GM19025 (cell line): ENCODE data around the gene SLC8A2.
"Not testable (repeated sequence)": the region's sequence is repeated elsewhere in the genome, so short reads cannot be mapped to it uniquely, and the experiment has no call there.

ENCODE experiments used
- ATAC-seq: cut with Tn5 transposase; IDR thresholded peaks from one replicate; pipeline ENCODE4 v1.9.1; 2021; ENCODE audit warnings: mild to moderate bottlenecking, low read depth, moderate library complexity; ENCODE audit not compliant: unreplicated experiment

SLC8A2 gene

GRCh38 chr19:47389150-47389556 lies 82.5 kb downstream of the SLC8A2 start:
- no peak for ATAC-seq

DNA sequence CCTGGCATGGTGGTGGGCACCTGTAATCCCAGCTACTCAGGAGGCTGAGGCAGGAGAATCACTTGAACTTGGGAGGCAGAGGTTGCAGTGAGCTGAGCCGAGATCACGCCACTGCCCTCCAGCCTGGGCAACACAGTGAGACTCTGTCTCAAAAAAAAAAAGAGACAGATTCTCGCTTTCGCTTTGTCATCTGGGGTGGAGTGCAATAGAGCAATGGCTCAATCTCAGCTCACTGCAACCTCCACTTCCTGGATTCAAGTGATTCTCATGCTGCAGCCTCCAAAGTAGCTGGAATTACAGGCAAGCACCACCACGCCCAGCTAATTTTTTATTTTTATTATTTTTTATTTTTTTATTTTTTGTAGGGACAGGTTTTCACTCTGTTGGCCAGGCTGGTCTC lies 83.0 kb downstream of the SLC8A2 start:
- ATAC-seq, result not testable (repeated sequence)

DNA sequence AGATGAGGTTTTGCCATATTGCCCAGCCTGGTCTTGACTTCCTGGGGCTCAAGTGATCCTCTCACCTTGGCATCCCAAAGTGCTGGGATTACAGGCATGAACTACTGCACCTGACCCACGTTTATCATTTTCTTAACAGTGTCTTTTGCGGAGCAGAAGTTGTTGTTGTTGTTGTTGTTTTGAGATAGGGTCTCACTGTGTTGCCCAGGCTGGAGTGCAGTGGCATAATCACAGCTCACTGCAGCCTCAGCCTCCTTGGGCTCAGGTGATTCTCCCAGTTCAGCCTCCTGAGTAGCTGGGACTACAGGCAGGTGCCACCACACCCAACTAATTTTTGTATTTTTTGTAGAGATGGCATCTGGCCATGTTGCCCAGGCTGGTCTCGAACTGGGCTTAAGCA lies 84.1 kb downstream of the SLC8A2 start:
- ATAC-seq, result not testable (repeated sequence)

- not testable (repeated sequence) for ATAC-seq
These were observed 85.1 kb downstream of the SLC8A2 start for GRCh38 chr19:47386582-47386981.

- ATAC-seq, result not testable (repeated sequence)
These were observed 87.2 kb downstream of the SLC8A2 start for GRCh38 chr19:47384533-47384932.

- not testable (repeated sequence) for ATAC-seq
These were observed 87.8 kb downstream of the SLC8A2 start for GRCh38 chr19:47383890-47384289.

GRCh38 chr19:47381653-47382279 lies 89.9 kb downstream of the SLC8A2 start:
- no peak for ATAC-seq

DNA sequence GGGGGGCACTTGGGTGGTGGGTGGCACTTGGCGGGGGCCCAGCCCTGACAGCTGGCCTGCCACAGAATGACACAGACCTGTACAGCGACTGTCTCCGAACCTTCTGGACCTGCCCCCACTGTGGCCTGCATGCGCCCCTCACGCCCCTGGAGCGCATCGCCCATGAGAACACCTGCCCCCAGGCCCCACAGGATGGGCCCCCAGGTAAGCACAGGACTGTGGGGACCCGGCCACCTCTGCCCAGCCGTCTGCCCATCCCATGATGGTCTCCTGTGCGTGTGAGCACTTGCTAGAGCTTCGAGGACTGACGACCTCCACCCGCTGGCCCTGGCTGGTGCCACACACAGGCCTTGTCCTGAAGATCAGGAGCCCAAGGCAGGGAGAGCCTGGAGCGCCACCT lies 90.6 kb downstream of the SLC8A2 start:
- no peak for ATAC-seq

DNA sequence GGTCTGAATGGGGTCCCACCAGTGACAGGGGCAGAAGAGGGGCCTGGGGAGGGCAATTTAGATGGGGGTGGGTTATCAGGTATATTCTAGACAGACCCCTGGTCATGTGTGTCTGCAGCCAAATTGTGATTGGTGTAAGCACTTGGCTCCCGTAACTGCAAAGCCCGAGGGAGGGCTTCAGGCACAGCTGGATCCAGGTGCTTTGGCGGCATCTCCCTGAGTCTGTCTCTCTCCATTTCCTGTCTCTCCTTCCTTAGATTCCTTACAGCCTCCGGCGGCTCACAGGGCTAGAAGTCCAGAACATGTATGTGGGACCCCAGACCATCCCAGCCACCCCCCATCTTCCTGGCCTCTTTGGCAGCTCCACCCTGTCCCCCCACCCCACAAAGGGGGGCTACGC lies 91.1 kb downstream of the SLC8A2 start:
- no peak for ATAC-seq

DNA sequence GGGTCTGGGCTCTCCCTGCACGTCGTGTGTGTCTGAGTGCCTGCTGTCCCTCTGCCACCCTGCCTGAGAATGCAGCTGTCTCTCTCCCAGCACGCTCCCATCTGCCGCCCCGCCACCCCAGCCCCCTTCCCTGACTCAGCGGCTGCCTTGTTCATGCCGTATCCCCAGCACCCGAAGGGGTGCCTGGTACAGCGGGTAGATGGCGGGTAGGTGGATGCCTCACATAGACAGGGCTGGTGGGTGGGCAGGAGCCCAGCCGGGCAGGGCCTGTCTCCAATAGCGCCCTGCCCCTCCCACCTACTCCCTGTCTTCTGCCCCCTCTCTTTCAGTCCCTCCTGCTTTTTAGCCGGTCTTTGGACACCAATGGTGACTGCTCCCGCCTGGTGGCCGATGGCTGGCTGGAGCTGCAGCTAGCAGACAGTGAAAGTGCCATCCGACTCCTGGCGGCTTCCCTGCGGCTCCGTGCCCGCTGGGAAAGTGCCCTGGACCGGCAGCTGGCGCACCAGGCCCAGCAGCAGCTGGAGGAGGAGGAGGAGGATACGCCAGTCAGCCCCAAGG lies 92.2 kb downstream of the SLC8A2 start:
- no peak for ATAC-seq

GRCh38 chr19:47378246-47378645 lies 93.4 kb downstream of the SLC8A2 start:
- no peak for ATAC-seq
